Liver (tissue), 9 donors: ENCODE measurements around the gene DIP2C. TPM values are rescaled to one million over a fixed set of nuclear protein-coding genes. Genes with fewer than 3 reads are reported as not detected.

ENCODE experiments used
- DNase-seq: peaks from one replicate; pipeline ENCODE4 v3.0.0-alpha.2; 2017; ENCODE audit warnings: low spot score
- H3K27ac ChIP-seq, 2 donors: one replicate each; pipeline ENCODE4 v1.7.0; 2013; ENCODE audit warnings: inconsistent platforms in 2 of 2, low read length in 2 of 2, control low read depth in 1 of 2, low read depth in 1 of 2, mild to moderate bottlenecking in 1 of 2
- H3K27me3 ChIP-seq, 4 donors: one replicate each; pipeline versions ENCODE4 v1.6.1 to v1.7.0; 2013; ENCODE audit warnings: low read length in 3 of 4, inconsistent platforms in 1 of 4, mild to moderate bottlenecking in 1 of 4, moderate library complexity in 1 of 4; ENCODE audit not compliant: control insufficient read depth in 4 of 4, insufficient read depth in 4 of 4
- H3K36me3 ChIP-seq, 4 donors: one replicate each; pipeline versions ENCODE4 v1.6.1 to v1.7.0; 2013; ENCODE audit warnings: low read length in 3 of 4, mild to moderate bottlenecking in 3 of 4, low read depth in 1 of 4, moderate library complexity in 1 of 4; ENCODE audit not compliant: control insufficient read depth in 4 of 4, insufficient read depth in 3 of 4
- H3K4me1 ChIP-seq, 4 donors: one replicate each; pipeline versions ENCODE4 v1.6.1 to v1.7.0; 2013; ENCODE audit warnings: low read length in 3 of 4, mild to moderate bottlenecking in 3 of 4, moderate library complexity in 1 of 4; ENCODE audit not compliant: control insufficient read depth in 4 of 4, insufficient read depth in 4 of 4
- H3K4me3 ChIP-seq, 3 donors: one replicate each; pipeline versions ENCODE4 v1.6.1 to v1.7.0; 2013; ENCODE audit warnings: low read length in 3 of 3, control low read depth in 1 of 3, low read depth in 1 of 3, mild to moderate bottlenecking in 1 of 3
- H3K9ac ChIP-seq, 2 donors: one replicate each; pipeline ENCODE4 v1.7.0; 2013; ENCODE audit warnings: low read length in 2 of 2, mild to moderate bottlenecking in 2 of 2, moderate library complexity in 2 of 2, control low read depth in 1 of 2, low read depth in 1 of 2
- H3K9me3 ChIP-seq, 4 donors: one replicate each; pipeline versions ENCODE4 v1.6.1 to v1.7.0; 2013; ENCODE audit warnings: low read length in 3 of 4; ENCODE audit not compliant: control insufficient read depth in 4 of 4
- CTCF ChIP-seq: fragments of 150-350 bp; IDR thresholded peaks from 2 replicates; pipeline ENCODE4 v1.5.1; 2017; ENCODE audit warnings: improper control_type of control experiment, low read depth, low read length; ENCODE audit not compliant: missing input control
- EGR1 ChIP-seq, 2 donors: IDR thresholded peaks; 2 replicates each; pipeline ENCODE4 v1.6.1; 2016 to 2018; ENCODE audit warnings: antibody characterized with exemption in 2 of 2, low read depth in 2 of 2
- FOXA1 ChIP-seq: IDR thresholded peaks from 2 replicates; pipeline ENCODE4 v1.6.1; 2016; ENCODE audit warnings: antibody characterized with exemption
- FOXA2 ChIP-seq: IDR thresholded peaks from 2 replicates; pipeline ENCODE4 v1.6.1; 2016; ENCODE audit warnings: antibody characterized with exemption
- GABPA ChIP-seq, 2 donors: IDR thresholded peaks in 1 of 2; conservative IDR thresholded peaks in 1 of 2; 2 replicates each; pipeline ENCODE4 v1.6.1; 2016; ENCODE audit warnings: antibody characterized with exemption in 2 of 2, mild to moderate bottlenecking in 1 of 2, moderate library complexity in 1 of 2
- HNF4A ChIP-seq, 2 donors: conservative IDR thresholded peaks; 2 replicates each; pipeline ENCODE4 v1.6.1; 2016; ENCODE audit warnings: antibody characterized with exemption in 2 of 2, mild to moderate bottlenecking in 2 of 2
- HNF4G ChIP-seq: IDR thresholded peaks from 2 replicates; pipeline ENCODE4 v1.6.1; 2016; ENCODE audit warnings: antibody characterized with exemption
- JUND ChIP-seq, 2 donors: IDR thresholded peaks; 2 replicates each; pipeline ENCODE4 v1.6.1; 2016; ENCODE audit warnings: antibody characterized with exemption in 2 of 2
- NR2F2 ChIP-seq: IDR thresholded peaks from 2 replicates; pipeline ENCODE4 v1.6.1; 2016; ENCODE audit warnings: antibody characterized with exemption
- RAD21 ChIP-seq, 2 donors: IDR thresholded peaks; 2 replicates each; pipeline ENCODE4 v1.6.1; 2016; ENCODE audit warnings: antibody characterized with exemption in 2 of 2, mild to moderate bottlenecking in 2 of 2
- RXRA ChIP-seq, 2 donors: IDR thresholded peaks; 2 replicates each; pipeline ENCODE4 v1.6.1; 2017 to 2018; ENCODE audit warnings: antibody characterized with exemption in 2 of 2, mild to moderate bottlenecking in 1 of 2
- SP1 ChIP-seq: IDR thresholded peaks from 2 replicates; pipeline ENCODE4 v1.6.1; 2018; ENCODE audit warnings: antibody characterized with exemption, mild to moderate bottlenecking
- TAF1 ChIP-seq: conservative IDR thresholded peaks from 2 replicates; pipeline ENCODE4 v1.6.1; 2016; ENCODE audit warnings: antibody characterized with exemption, mild to moderate bottlenecking
- YY1 ChIP-seq: IDR thresholded peaks from 2 replicates; pipeline ENCODE4 v1.6.1; 2016; ENCODE audit warnings: antibody characterized with exemption, mild to moderate bottlenecking
- ZBTB33 ChIP-seq: IDR thresholded peaks from 2 replicates; pipeline ENCODE4 v1.6.1; 2016; ENCODE audit warnings: antibody characterized with exemption
- WGBS: extraction: QIAGEN DNeasy Blood & Tissue Kit; methylation state at CpG from one replicate; pipeline ENCODE4 v1.1.7; 2013; 5-methylcytosine and 5-hydroxymethylcytosine counted together
- polyA plus RNA-seq, 2 donors: library from polyadenylated mRNA; stranded (reverse) in 1 of 2; unstranded in 1 of 2; fragments of 200-250 nt in 1 of 2; fragments of >200 nt in 1 of 2; fragmentation: Nextera tagmentation in 1 of 2; extraction: Ambion mirVana in 1 of 2; gene quantifications; one replicate each; pipeline versions ENCODE4 v1.2.1 to v1.2.3, GENCODE V29; 2013 to 2015
- total RNA-seq, 2 donors: library from RNA; depleted of rRNA; stranded (reverse); fragments of >200 nt; gene quantifications; one replicate each; pipeline ENCODE4 v1.2.3, GENCODE V29; 2014
- TF ChIP-seq, protein P1 (sequence below): IDR thresholded peaks from 2 replicates; pipeline ENCODE4 v1.6.1; 2016; ENCODE audit warnings: antibody characterized with exemption
- TF ChIP-seq, protein P2 (sequence below): IDR thresholded peaks from 2 replicates; pipeline ENCODE4 v1.6.1; 2016; ENCODE audit warnings: antibody characterized with exemption, mild to moderate bottlenecking
- TF ChIP-seq, protein P3 (sequence below): IDR thresholded peaks from 2 replicates; pipeline ENCODE4 v1.6.1; 2016; ENCODE audit warnings: antibody characterized with exemption
- donor health status: healthy.
- donor health status: healthy.
- donor health status: healthy.
- donor health status: healthy.
- donor health status: healthy.

Gene DIP2C
- total and polyA plus RNA-seq, 4 donors, result 4.2 to 12.2 (median 5.7) TPM

GRCh38 chr10:621513-621912 is 68.0 kb downstream of the DIP2C start:
- Histone ChIP-seq H3K27ac (no peak overlapping the region), H3K4me1 (peaks cover 0 to 8% (median 6%) of the 10 kb centered on the region in 4 donors), H3K36me3 (no peaks in the 10 kb centered on the region), H3K9ac (no peak overlapping the region), H3K27me3 (no peaks in the 10 kb centered on the region), H3K9me3 (no peaks in the 10 kb centered on the region), H3K4me3 (no peak overlapping the region)
- 83% methylated on average over 13 of the region's 13 CpGs for WGBS
- TF ChIP-seq CTCF (no peak), YY1 (no peak), FOXA2 (no peak), ZBTB33 (no peak), SP1 (no peak), JUND (IDR thresholded peaks at IDR 0.05) (no peak), HNF4A (conservative IDR thresholded peaks at IDR 0.05) (no peak), TAF1 (no peak), FOXA1 (no peak), HNF4G (no peak), EGR1 (IDR thresholded peaks at IDR 0.05; ENCODE audit: low read depth in 2 of 2) (no peak), RXRA (IDR thresholded peaks at IDR 0.05) (no peak), NR2F2 (no peak), RAD21 (IDR thresholded peaks at IDR 0.05) (no peak), GABPA (IDR thresholded peaks at IDR 0.05 in 1 of 2, conservative IDR thresholded peaks at IDR 0.05 in 1 of 2) (no peak)
- TF ChIP-seq, protein P1, sequence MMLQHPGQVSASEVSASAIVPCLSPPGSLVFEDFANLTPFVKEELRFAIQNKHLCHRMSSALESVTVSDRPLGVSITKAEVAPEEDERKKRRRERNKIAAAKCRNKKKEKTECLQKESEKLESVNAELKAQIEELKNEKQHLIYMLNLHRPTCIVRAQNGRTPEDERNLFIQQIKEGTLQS, result no peak
- TF ChIP-seq, protein P2, sequence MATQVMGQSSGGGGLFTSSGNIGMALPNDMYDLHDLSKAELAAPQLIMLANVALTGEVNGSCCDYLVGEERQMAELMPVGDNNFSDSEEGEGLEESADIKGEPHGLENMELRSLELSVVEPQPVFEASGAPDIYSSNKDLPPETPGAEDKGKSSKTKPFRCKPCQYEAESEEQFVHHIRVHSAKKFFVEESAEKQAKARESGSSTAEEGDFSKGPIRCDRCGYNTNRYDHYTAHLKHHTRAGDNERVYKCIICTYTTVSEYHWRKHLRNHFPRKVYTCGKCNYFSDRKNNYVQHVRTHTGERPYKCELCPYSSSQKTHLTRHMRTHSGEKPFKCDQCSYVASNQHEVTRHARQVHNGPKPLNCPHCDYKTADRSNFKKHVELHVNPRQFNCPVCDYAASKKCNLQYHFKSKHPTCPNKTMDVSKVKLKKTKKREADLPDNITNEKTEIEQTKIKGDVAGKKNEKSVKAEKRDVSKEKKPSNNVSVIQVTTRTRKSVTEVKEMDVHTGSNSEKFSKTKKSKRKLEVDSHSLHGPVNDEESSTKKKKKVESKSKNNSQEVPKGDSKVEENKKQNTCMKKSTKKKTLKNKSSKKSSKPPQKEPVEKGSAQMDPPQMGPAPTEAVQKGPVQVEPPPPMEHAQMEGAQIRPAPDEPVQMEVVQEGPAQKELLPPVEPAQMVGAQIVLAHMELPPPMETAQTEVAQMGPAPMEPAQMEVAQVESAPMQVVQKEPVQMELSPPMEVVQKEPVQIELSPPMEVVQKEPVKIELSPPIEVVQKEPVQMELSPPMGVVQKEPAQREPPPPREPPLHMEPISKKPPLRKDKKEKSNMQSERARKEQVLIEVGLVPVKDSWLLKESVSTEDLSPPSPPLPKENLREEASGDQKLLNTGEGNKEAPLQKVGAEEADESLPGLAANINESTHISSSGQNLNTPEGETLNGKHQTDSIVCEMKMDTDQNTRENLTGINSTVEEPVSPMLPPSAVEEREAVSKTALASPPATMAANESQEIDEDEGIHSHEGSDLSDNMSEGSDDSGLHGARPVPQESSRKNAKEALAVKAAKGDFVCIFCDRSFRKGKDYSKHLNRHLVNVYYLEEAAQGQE, result no peak
- TF ChIP-seq, protein P3, sequence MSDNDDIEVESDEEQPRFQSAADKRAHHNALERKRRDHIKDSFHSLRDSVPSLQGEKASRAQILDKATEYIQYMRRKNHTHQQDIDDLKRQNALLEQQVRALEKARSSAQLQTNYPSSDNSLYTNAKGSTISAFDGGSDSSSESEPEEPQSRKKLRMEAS, result no peak
- no peak for DNase-seq

- H3K9ac ChIP-seq, result no peak overlapping the region
- H3K4me1 ChIP-seq, result peaks cover 0 to 8% (median 6%) of the 10 kb centered on the region in 4 donors
- no peak overlapping the region for H3K27ac ChIP-seq
- H3K4me3 ChIP-seq, result no peak overlapping the region
- 93% methylated on average over 12 of the region's 12 CpGs for WGBS
- H3K9me3 ChIP-seq, result no peaks in the 10 kb centered on the region
- no peaks in the 10 kb centered on the region for H3K27me3 ChIP-seq
- no peak for DNase-seq
- H3K36me3 ChIP-seq, result no peaks in the 10 kb centered on the region
- TF ChIP-seq HNF4A (conservative IDR thresholded peaks at IDR 0.05) (no peak), SP1 (no peak)
These were observed 68.5 kb downstream of the DIP2C start for GRCh38 chr10:620971-621370.
